ENCODE results near the gene FDX1.

FDX1 gene

DNA sequence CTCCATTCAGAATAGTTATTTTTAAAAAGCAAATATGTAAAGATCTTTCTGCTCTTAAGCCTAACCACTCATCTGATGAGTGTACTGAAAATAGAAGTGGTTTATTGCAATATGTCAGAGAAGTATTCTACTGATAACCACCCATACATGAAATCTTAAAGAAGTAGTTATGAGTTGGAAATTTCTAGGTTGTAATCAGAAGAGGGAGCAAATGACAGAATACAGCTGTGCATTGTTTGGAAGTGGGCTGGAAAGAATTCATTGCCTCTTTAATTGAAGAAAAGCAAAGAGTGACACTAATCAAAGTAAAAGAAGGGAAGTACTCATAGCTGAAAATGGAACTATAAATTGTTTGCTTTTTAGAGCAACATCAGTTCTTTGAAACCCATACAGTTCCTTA lies 39.4 kb downstream of the FDX1 start:
- DNase-seq: no peak

- no peak for DNase-seq
These were observed 41.0 kb downstream of the FDX1 start for GRCh38 chr11:110470716-110471115.

DNA sequence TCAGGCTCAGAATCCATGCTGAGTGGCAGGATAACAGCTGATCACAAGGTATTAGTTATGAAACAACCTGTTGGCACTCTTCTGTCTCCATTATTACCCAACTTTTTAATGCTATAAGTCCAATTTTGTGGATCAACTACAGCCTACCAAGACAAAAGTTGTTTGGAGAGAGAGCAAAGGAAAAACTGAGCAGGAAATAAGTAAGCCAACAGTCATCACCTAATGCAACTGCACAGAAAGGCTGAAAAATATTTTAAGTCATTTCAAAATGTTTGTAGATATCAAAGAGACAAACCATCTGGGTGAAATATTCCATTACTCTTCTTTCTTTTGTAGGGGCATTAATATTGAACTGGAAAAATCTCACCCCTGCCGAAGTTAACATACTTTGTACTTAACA lies 41.6 kb downstream of the FDX1 start:
- DNase-seq: no peak

DNA sequence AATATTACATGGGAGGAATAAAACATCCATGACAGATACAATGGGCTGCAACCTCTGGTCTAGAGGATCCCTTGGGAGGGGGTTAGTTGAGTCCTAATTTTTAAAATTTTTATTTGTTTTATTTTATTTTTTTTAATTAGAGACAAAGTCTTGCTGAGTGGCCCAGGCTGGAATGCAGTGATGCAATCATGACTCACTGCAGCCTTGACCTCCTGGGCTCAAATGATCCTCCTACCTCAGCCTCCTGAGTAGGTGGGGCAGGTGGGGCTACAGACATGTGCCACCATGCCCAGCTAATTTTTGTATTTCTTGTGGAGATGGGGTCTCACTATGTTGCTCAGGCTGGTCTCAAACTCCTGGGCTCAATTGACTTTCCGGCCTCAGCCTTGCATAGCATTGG lies 43.1 kb downstream of the FDX1 start:
- DNase-seq: no peak

- no peak for DNase-seq
These were observed 44.0 kb downstream of the FDX1 start for GRCh38 chr11:110473706-110474105.

DNA sequence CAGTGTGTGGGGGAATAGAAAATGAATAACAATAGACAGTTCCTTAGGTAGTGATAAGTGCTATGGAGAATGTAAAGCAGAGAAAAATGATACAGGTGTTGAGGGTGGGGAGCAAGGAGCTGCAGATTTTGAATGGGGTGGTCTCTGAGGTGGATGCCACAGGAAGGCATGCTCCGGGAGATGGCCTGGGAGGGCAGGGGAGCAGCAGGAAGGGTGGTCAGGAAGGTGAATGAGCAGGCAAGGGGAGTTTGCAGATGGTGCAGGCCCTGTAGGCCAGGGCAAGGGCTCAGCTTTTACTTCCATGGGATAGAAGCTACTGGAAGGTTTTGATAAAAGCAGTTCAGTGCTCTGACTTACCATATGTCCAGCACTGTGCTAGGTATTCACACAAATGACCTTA lies 44.8 kb downstream of the FDX1 start:
- no peak for DNase-seq

DNA sequence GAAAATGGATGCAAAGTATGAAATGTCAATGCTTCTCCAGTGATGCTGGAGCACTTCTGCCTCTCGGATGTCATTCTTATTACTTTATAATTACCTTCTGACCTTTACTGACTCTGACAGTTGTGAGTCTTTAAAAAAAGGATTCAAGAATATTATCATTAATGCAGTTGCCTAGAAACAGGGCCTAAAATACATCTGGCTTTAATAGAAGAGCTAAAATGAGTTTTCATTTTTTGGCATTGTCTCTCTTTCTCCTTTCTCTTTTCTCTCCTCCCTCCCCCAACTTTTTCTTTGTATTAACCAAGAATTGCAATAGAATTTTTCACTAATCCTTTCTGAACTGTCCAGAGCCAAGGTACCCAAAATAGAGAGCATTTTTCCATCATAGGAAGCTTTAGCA lies 45.9 kb downstream of the FDX1 start:
- no peak for DNase-seq

- DNase-seq: no peak
These were observed 48.7 kb downstream of the FDX1 start for GRCh38 chr11:110478410-110478809.

DNA sequence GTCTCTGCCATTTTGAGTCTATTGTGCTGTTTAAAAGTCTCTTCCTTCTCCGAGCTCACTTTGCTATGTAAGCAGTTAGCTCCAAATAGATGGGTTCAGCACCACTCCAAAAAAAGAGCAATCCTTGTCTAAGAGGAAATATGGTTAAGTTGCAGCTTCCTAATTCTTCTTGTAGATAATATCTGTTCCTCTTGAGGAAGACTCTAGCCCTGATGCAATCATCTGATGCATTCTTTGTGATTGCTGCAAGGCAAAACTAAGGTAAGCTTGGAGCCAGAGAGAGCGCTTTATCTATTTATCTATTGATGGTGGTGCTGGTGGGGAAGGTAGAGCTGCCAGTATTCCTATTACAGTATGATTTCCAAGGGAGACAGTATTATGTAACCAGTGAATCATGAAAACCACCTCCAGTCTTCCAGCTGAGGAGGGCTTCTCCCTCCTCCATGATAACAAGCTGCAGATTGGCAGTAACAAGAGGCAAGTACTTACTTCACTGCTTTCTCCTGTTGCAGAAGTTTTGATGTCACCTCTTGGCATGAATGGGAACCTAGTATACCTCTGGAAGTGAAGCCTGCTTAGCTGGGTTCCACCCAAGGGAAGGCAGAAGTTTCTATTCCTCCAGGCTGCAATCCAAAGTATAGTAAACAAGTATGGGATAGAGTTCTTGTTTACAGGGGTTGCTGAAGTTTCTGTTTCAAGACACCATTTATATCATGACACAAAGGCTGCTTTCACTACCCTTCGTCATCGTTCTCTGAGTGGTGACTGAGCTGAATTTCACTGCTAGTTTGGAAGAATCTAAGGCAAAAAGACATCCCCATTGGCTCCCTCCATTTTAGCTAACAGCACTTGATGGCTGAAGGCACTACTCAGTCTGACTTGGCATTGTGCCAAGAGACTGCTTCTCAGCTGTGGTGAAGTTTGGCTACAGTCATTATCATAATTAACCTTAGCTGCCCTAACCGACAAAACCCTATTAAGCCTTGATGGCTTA lies 49.7 kb downstream of the FDX1 start:
- peak; percentile 48 for DNase-seq

DNA sequence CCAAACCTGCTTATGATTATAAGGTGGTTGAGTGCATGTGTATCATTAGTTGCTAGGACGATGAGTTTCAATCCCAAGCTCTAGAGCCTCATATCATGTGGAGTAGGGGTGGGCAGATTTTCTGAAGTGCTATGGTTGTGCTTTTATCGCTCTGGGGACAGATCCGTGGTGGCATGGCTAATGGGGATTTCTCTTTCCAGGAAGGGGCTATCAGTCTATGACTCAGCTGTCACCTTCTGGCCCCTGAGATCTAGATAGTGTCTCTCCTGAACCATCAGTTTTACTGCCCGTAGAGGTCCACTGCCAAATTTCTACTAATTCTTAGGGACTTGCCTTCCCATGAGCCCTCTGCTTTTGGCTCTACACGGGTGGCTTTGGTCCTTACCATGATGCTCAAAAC lies 51.8 kb downstream of the FDX1 start:
- no peak for DNase-seq

DNA sequence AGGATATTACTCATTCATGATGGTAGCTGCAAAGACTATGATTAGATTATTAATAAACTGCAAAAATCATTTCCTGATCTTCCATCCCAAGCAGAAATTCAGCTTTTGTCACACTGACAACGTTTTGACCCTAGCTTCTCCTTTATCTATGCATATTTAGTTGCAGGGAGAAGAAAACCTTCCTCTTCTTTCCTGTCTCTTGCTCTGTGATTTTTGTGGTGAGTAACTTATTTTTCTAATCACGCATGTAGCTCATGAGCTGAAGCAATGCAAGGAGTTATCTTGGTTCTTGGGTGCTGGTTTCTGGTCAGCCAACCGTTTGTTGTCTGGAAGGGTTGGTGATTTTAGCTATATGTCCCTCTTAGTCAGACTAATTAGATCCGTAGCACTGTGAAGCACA lies 56.4 kb downstream of the FDX1 start:
- no peak for DNase-seq

DNA sequence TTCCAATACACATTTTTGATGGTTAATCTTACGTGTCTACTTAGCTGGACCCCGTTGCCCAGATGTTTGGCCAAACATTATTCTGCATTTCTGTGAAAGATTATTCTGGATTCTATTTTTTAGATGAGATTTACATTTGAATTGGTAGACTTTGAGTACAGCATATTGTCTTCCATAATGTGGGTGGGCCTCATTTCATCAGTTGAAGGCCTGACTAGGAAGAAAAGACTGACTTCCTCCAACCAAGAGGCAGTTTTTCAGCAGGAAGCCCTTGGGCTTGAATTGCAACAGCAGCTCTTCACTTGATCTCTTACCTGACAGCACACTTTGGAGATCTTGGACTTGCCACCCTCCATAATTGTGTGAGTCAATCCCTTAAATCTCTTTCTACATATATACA lies 58.7 kb downstream of the FDX1 start:
- no peak for DNase-seq

DNA sequence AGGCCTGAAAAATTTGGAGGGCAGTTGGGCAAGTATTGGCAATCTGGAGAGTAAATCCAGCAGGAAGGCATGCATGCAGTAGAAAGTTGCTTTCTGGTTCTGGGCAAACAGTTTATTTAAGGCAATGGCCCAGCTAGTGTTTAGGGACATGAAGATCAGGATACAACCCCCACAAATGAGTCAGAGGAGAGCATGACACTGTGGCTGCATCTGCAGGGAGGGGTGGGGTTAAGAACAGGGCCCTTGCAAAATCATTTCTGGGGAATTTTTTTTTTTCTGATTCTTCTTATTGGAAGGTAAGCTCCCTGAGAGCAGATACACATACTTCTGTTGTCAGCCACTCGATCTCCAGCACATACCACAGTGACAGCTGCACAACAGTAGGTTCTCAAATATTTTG lies 61.1 kb downstream of the FDX1 start:
- DNase-seq: no peak

GRCh38 chr11:110491577-110492320 lies 62.0 kb downstream of the FDX1 start:
- peak; percentile 53 for DNase-seq

GRCh38 chr11:110492321-110492685 lies 62.6 kb downstream of the FDX1 start:
- no peak for DNase-seq

- DNase-seq: no peak
These were observed 63.6 kb downstream of the FDX1 start for GRCh38 chr11:110493346-110493745.

GRCh38 chr11:110497231-110497978 lies 67.7 kb downstream of the FDX1 start:
- no peak for DNase-seq

DNA sequence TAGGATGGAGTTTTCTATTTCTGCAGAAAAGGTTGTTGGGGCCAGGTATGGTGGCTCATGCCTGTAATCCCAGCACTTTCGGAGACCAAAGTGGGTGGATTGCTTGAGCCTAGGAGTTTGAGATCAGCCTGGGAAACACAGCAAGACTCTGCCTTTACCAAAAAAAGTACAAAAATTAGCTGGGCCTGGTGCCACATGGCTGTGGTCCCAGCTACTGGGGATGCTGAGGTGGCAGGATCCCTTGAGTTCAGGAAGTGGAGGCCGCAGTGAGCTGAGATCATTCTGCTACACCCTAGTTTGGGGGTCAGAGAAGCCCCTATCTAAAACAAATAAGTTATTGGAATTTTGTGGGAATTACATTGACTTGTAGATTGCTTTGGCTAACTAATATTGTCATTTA lies 71.7 kb downstream of the FDX1 start:
- DNase-seq: no peak

GRCh38 chr11:110505528-110506284 lies 76.0 kb downstream of the FDX1 start:
- no peak for DNase-seq

GRCh38 chr11:110507328-110507727 lies 77.6 kb downstream of the FDX1 start:
- no peak for DNase-seq

DNA sequence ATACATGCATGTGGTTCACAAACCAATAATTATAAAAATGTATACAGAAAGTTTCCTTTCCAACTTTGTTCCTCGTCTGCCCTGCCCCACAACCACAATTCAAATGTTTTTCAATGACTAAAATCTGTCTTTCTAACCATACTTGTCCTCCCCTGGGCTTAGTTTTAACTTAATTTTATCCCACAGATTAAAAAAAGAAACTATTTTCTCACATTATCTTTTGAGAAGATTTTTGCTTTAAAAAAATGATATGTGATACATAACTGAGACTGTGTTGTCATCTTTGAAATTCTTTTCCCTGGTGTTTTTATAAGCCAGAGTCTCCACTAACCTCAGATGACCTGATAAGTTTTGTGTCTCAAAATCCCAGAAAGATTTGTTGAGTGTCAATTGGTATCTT lies 79.0 kb downstream of the FDX1 start:
- no peak for DNase-seq

- DNase-seq: no peak
These were observed 79.7 kb downstream of the FDX1 start for GRCh38 chr11:110509472-110509871.

DNA sequence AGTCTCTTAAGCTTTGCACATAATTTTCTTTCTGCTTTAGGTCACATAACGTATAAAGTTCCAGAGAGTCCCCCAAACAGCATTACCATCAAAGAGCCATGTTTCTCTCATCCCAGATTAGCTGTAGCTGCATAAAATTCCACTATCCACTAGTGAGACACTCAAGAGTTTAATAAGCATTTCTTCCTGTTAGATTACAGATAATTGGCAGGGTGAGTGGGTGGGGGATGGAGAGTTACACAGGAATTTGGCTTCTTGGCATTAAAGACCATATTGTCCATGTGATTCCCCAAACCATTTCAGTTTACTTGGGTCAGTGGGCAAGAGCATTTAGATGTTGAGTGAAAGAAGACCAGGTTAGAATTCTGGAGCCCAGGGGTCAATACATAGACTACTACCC lies 82.3 kb downstream of the FDX1 start:
- no peak for DNase-seq
